ENCODE measurements around the gene PLA2G4F.
A peak's percentile ranks its signal among the peaks of the same experiment; 100 is the strongest.

Gene PLA2G4F

DNA sequence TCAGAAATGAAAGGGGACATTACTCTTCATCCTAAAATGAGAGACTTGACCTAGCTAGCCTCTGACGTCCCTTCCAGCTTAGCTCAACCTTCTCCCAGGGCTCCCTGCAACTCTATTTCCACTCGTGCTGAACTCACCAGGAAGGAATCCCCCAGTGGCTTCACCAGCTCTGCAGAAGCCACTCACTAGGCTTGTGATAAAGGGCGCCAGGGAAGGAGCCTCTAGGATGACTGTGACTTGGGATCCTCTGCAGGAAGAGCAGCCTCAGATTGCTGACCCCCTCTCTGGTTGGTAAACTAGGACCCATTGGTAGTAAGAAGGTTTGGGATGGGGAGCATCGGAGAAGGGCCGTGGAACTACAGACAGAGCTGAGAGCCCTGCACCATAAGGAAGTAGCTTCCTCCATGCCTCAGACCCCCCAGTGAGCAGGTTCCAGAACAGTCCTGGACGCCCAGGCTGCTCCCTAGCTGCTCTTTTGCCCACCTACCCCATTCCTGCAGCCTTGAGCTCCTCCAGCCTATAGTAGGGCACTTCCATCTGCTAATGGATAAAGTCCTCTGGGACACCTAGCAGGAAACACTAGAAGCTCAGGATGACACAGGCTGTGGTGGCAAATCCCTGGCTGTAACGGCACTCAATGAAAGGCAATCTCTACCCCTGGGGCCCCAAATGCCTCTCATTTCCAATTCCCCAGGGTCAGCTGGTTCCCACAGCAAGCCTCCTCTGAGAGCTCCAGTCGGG lies 26.0 kb downstream of the PLA2G4F start:
- no peak for DNase-seq

DNA sequence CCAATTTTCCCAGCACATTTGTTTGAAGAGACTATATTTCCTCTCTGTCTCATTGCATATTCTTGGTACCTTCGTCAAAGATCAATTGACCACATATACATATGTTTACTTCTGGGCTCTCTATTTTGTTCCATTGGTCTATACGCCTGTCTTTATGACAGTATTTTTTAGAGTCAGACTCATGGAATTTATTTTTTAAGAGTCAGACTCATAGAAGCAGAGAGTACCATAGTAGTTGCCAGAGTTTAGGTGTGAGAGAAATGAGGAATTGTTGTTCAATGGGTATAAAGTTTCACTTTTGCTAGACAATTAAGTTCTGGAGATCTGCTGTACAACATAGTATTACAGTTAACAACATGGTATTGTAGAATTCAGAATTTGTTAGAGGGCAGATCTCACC lies 27.1 kb downstream of the PLA2G4F start:
- DNase-seq, result no peak

DNA sequence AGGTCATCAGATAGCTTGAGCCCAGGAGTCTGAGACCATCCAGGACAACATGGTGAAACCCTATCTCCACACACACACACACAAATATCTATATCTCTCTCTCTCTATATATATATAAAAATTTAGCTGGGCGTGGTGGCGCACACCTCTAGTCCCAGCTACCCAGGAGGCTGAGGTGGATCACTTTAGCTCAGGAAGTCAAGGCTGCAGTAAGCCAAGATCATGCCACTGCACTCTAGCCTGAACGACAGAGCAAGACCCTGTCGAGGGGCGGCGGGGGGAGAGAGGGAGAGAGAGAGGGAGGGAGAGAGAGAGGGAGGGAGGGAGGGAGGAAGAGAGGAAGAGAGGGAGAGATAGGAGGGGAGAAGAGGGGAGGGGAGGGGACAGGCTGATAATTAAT lies 28.0 kb downstream of the PLA2G4F start:
- no peak for DNase-seq

DNA sequence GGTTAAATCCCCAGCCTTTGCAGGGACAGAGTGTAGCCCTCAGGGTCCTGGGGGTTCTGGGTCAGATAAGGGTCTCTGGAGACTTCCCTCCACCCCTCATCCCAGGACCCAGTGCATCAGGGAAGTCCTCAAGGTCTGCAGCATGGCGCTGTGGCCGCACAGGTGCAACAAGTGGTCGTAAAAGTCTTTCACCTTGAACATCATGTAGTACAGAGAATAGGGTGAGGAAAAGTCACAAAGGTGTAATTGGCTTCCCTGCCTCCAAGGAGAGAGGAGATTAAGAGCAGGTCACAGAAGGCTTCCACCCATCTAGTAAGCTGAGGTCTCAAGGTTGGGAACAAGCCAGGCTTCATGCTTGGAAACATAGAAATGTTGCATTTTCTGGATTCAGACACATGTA lies 32.9 kb downstream of the PLA2G4F start:
- DNase-seq, result no peak

DNA sequence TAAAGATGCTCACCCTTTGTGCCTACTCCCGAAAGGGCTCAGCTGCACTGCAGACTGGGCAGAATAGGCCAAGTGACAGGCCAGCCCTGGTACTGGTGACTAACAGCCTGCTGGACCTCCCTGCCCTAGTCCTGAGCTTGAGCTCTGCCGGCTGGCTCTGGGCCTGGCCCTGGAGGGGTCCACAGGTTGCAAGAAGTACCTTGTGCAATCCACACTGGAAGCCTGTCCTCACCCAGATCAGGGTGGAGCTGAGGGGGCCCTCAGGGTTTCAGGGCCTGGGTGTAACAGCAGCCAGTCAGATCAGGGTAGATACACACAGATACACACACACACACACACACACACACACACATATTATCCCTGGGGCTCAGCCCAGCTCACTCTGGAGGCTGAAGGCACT lies 34.8 kb downstream of the PLA2G4F start:
- no peak for DNase-seq

DNA sequence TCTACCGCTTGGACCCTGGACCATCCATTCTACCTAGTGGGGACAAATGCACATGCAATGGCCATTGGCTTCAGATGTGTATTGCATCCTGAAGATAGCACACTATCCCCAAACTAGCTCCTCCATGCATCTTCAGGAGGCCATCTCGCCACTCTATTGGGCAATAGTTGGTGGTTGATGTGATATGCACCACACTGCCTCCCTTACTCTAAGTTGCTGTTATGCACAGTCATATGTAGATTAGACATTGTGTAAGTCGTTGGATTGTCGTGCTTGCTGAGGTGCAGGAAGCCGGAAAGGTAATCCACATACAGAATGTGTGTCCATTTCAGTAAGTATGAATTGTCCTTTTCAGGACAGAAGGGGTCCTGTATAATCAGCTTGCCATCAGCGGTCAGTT lies 35.4 kb downstream of the PLA2G4F start:
- DNase-seq, result peak in 1 of 4 experiments; percentile 37

DNA sequence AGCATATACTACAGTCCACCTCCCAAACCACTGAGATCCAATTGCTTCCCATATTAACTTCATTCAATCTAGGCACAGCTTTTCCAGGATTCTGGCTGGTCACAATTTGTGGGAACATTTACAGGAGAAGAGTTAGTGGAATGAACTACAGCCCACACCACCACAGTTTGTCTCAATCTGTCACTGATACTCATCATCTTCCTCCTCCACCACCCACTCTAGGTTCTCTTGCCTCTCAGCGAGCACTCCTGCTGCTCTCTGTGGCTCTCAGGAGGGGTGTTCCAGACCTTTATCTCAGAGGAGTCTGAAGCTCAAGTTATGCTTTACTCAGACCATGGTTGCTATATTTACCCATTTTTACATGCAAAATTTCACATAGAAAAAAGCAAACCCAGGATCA lies 36.2 kb downstream of the PLA2G4F start:
- DNase-seq, result no peak

DNA sequence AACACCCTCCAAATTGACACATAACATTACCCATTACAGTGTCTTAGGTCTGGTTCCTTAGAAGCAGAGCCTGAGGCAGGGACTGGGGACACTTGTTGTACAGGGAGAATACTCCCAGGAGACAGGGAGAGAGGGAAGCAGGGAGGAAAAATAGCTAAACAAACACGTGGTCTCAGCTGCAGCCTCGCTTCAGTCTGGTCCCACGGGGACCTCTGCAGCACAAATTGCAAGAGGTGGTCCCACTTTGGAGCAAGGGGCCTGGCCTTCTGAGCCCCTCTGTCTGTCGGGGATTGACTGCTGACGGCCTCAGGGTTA lies 37.0 kb downstream of the PLA2G4F start:
- DNase-seq, result no peak

DNA sequence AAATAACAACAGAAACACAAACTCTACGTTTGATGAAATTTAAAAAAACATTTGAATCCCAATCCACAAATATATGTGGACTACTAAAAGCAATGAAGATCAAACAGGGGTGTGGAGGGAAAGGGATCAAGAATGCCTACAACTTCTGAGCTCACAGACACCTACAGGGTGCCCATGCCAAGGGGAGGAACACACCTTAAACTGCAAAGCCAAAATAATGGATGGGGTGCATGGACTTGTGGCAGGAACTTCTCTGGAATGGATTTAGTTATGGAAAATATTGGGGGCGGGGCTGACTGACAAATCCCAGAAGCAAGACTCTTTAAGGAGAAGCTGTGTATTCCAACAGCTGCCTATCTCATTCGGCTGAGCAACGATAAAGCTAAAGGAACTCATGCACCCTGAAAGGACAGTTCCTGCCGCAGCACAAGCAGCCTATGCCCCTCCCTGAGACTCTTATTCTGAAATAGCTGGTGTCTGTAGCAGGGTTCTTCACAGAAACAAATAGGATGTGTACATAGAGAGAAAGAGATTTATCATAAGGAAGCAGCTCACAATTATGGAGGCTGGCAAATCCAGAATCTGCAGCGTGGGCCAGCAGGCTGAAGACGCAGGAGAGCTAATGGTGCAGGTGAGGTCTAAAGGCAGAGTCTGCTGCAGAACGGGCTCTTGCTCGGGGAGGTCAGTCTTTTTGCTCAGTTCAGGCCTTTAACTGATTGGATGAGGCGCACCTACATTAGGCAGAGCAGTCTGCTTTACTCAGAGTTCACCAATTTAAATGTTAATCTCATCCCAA lies 37.6 kb downstream of the PLA2G4F start:
- DNase-seq, result peak in 1 of 4 experiments; percentile 48

DNA sequence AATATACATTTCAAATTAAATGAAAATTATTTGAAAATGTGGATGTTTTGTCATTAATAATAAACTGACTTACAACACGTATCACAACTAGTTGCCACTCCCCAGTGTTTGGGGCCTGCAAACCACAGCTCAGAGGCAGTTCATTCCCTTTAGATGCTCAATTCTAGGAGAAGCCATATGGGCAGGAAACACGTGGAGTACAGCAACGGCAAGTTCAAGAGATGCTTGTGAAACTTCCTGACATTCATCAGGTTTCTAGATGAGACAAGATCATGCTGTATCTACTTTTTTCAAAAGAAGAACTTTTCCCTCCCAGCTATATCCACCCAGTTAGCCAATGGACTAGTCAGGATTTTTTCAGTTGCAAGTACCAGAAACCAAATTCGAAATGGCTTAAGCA lies 44.5 kb downstream of the PLA2G4F start:
- peak; percentile 50 to 76 (median 64) for DNase-seq

DNA sequence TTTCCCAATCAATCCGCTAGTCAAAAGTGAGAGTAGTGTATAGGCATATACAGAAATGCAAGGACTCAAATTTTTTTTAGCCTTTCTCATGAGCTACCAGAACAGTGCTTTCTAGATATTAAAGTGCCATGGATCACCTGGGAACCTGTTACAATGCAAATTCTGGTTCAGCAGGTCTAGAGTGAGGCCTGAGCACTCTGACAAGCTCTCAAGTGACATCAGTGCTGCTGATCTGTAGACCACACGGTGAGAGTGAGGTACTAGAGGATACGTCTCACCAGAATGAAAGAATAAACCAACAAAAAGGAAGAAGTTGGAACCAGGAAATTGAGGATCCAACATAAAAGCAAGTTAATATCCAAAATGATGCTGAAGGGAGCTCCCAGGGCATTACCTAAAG lies 46.1 kb downstream of the PLA2G4F start:
- DNase-seq, result no peak

DNA sequence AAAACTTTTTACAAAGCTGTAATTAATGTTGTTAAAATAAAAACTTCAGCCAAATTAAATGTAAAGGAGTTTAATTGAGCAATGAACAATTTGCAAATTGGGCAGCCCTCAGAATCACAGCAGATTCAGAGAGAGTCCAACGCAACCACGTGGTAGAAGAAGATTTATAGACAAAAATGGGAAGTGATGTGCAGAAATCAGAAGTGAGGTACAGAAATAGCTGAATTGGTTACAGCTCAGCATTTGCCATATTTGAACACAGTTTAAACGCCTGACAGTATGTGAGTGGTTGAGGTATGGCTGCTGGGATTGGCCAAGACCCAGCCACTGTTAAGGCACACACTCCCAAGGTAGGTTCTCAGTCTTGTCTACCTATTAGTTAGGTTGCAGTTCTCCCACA lies 47.6 kb downstream of the PLA2G4F start:
- DNase-seq, result peak; percentile 38 to 68 (median 56)

DNA sequence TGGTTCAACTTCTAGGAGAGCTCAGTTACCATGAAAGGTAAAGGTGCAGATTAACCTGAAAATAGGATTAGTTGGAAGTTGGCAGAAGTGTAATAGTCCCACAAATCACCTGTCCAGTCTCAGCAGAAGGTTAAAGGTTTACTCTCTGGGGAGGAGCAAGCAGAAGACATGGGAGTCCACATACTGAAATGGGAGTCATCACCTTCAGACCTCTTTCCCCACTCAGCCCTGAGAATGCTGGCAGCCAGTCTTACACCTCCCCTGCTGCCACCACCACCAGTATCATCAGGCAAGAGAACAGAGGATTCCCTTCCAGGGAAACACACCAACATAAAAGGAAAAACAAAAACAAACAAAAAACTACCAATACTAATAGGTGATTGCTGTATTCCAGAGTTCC lies 48.2 kb downstream of the PLA2G4F start:
- no peak for DNase-seq

DNA sequence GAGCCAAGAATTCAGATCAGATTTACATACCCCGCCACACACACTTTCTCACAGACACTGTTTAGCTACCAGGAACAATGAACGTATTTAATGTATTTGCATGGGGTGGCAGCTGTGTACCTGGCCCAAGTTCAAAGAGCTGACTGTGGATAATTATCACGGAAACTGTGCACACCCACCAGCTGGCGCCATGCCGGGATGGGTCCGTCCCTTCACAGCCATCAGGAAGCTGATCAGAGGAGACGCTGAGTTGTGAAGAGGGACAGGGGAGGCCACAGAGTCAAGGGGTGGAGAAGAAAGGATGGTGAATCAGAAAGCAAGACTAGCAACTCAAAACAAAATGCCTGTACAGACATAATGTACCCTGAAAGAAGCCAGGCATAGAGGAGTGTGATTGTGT lies 49.0 kb downstream of the PLA2G4F start:
- DNase-seq, result peak in 1 of 4 experiments; percentile 1

DNA sequence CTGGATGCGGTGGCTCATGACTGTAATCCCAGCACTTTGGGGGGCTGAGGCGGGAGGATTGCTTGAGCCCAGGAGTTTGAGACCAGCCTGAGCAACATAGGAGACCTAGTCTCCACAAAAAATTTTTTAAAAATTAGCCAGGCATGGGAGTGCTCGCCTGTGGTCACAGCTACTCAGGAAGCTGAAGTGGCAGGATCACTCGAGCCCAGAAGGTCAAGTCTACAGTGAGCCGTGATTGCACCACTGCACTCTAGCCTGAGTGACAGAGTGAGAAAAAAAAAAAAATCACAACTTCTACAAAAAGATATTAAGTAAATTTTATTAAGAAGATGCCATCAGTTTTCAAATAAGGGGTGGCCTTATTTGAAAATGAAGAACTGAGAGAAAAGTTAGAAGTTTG lies 50.1 kb downstream of the PLA2G4F start:
- peak; percentile 52 to 69 (median 67) for DNase-seq

DNA sequence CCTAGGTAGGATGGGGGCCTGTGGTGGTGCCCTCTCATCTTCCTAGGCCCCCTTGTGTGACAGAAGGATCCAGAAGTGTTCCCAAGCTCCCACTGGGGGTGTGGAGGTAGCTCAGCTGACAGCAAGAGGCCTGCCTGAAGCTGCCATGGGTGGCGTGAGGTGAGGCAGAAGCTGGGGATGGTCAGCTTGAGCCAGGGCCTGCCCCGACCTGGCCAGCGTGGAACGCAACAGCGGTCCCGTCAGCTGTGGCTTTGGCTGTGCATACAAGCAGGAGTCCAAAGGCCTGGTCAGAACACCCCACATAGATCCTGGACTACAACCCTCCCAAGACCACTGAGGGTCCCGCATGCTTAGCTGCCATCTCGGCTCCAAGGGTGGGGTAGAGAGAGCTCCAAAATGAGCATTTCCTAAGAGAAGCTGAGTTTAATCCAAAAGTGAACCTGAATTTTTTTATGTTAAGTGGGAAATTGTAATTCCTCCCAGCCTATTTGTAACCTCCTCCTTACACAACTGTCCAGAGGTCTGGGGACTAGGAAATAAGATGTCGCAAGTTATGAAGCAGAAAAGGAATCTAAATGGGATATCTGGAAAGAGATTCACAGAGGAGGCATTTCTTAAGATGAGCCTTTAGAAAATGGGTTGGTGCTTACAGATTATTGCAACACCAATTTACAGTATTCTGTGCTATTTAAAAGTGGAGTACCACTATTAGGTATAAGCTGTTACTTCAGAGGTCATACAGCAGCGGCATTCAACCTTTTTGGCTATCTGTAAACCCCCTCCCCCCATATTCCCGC lies 52.1 kb downstream of the PLA2G4F start:
- DNase-seq, result peak in 1 of 4 experiments; percentile 19

DNA sequence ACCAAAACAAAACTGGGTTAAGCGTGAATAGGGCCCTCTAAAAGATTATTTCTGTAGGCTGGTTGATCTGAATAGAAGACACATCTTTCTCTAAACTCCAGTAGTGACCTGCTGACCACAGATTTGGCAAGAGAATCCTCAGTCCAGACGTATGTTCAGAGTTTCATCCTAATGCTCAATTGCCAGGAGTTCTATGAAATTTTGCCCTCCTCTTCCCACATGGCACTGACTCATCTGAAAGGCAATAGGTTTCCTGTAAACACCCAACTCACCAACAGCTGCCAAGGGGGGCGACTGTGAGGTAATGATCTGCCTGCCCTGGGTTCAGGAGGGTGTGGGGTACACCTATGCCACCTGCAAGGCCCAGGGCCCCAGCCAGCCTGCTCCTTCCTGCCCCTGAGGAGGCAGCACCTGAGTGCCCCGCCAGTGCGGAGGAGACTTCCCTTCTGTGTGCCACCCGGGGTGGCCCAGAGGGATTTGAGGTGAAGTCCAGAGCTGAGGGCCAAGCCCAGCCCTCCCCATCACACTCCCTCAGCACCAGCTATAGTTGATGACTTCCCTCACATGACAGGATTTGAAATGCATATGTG lies 53.7 kb downstream of the PLA2G4F start:
- DNase-seq, result peak in 3 of 4 experiments; percentile 36 to 49 (median 37)

DNA sequence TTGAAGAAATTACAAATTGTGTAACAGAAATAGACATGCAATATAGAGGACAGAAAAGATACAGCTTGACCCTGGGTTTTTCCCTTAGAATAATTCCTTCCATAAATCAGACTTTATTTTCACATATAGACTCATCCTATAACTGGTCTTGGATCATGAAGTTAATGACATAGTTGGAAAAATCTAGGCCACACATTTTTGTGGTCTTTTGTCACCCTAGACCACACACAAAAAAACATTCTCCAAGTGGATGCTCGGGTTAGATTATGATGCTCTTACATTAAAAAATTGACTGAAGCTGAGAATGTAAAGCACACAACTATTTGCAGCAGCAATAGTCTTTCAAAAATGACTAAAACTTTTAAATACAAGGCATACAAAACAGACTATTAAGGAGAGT lies 54.6 kb downstream of the PLA2G4F start:
- no peak for DNase-seq

DNA sequence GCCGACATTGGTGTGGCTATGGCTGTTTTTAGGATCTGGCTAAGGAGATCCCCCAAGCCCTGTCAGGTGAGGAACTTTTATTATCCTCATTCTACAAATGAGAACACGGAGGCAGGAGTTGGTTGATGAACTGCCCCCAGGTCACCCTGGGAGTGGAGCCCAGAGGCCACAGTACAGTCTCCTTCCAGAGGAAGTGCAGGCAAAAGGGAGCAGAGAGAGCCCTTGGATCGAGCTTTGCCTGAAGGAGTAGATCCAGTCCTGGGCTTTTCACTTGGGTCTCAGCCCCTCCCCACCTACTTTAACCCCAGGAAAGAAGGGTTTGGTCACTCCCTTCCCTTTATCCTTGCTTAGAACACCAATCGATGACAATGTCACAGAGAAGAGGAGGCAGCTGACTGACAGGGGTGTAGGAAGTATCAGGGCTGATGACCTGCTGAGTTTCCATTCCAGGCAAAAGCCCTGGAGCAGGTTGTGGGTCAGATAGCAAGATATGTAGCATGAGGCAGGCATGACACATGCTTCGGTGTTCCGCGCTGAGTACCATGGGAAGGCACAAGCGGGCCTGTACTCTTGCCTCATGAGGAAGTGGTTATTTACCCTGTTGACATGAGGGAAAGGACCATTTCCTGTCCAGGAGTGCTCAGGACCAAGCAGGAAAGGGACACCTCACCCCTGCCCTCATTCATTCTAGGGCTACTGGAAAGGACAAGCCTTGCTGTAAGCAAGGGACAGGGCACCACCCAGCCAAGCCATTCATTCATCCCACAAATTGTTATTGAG lies 56.2 kb downstream of the PLA2G4F start:
- DNase-seq, result peak; percentile 55 to 71 (median 62)

DNA sequence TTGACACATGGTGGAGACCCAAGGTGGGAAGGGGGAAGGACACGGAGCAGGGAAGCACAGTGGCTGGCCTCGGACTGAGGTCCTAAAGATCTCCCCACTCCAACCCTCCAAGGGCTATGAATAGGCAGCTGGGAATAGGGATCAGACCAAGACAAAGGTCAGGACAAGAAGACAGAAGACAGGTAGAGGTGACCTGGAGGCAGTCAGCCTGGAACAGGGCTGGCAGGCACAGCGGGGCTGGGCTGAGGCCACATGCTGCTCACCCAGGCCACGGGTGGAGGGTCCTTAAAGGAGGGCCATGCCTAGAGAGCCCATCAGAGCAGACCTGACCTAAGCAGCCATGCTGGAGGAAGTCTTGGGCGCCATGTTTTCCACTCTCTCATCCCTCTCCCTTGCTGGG lies 59.4 kb downstream of the PLA2G4F start:
- no peak for DNase-seq

DNA sequence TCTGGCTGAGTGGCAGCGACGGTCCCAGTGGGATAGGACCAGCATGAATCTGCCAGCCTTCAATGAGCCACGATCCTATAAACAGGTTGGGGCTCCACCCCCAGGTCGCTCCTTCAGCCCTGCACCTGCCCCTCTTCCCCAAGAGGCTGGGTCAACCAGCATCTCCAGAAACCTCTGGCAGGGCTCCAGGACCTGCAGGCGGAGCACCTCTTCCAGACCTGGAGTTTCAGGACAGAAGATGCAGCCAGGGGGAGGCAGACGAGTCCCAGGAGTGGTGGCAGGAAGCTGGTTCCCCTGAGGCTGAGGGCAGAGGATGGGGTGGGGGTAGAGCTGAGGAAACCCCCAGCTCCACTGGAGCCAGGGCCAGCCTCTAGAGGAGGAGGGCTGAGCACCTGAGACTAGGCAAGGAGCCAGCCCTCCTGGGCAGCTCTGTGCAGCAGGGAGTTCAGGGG lies 61.9 kb downstream of the PLA2G4F start, which contains the start of gene PLA2G4D:
TSS of gene PLA2G4D (minus strand) at position 51 of the 452 bp plus-strand sequence. CDS start 103 bp downstream, outside the sequence.
- no peak for DNase-seq

DNA sequence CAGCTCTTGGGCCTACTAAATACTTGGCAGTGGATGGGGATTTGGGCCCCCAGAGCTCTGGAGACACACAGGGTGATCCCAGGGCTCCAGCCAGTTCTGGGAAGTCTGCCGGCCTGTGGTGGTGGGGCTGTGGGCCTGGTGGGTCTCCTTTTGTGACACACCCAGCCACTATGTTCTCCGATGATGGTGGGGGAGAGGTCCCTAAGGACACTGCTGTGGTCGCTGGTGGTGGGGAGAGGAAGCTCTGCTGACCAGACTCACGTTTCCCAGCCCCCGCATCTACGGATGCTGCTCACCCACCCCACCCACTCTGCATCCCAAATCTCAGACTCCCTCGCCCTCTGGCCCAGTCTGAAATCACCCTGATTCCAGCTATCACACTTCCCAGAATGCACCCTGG lies 62.5 kb downstream of the PLA2G4F start:
- no peak for DNase-seq

Data from suppressor macrophage (primary cell).